ENCODE measurements around the gene TIRAP.
A peak's percentile ranks its signal among the peaks of the same experiment; 100 is the strongest.
"Not testable (repeated sequence)": the region's sequence is repeated elsewhere in the genome, so short reads cannot be mapped to it uniquely, and the experiment has no call there.

The TIRAP gene

GRCh38 chr11:126284829-126285228 lies 1.9 kb downstream of the TIRAP start:
- peak; percentile 61 to 74 (median 63) for DNase-seq (ENCODE audit: low read depth in 2 of 3, low spot score in 2 of 3)

- DNase-seq (ENCODE audit: low read depth in 2 of 3, low spot score in 2 of 3) = no peak
These were observed 5.3 kb downstream of the TIRAP start for GRCh38 chr11:126288237-126288636.

- no peak for DNase-seq (ENCODE audit: low read depth in 2 of 3, low spot score in 2 of 3)
These were observed 8.0 kb downstream of the TIRAP start for GRCh38 chr11:126290887-126291286.

GRCh38 chr11:126293726-126294125 lies 10.8 kb downstream of the TIRAP start:
- DNase-seq (ENCODE audit: low read depth in 2 of 3, low spot score in 2 of 3) = no peak

- DNase-seq (ENCODE audit: low read depth in 2 of 3, low spot score in 2 of 3) = no peak
These were observed 14.1 kb downstream of the TIRAP start for GRCh38 chr11:126297004-126297403.

- DNase-seq (ENCODE audit: low read depth in 2 of 3, low spot score in 2 of 3) = peak; percentile 66 to 88 (median 84)
These were observed 20.9 kb downstream of the TIRAP start, which contains the start of gene DCPS for GRCh38 chr11:126303623-126304456. Gene DCPS, plus strand, starts transcription at chr11:126304060. Its CDS starts 21 bp downstream, at chr11:126304081.

- DNase-seq (ENCODE audit: low read depth in 2 of 3, low spot score in 2 of 3) = no peak
These were observed 21.7 kb downstream of the TIRAP start for GRCh38 chr11:126304457-126305075.

- no peak for DNase-seq (ENCODE audit: low read depth in 2 of 3, low spot score in 2 of 3)
These were observed 22.8 kb downstream of the TIRAP start for GRCh38 chr11:126305699-126306098.

- no peak for DNase-seq (ENCODE audit: low read depth in 2 of 3, low spot score in 2 of 3)
These were observed 24.8 kb downstream of the TIRAP start for GRCh38 chr11:126307706-126308105.

GRCh38 chr11:126308271-126308671 lies 25.4 kb downstream of the TIRAP start:
- no peak for DNase-seq (ENCODE audit: low read depth in 2 of 3, low spot score in 2 of 3)

- DNase-seq (ENCODE audit: low read depth in 2 of 3, low spot score in 2 of 3) = not testable (repeated sequence)
These were observed 25.9 kb downstream of the TIRAP start for GRCh38 chr11:126308771-126309170.

GRCh38 chr11:126310200-126310991 lies 27.5 kb downstream of the TIRAP start:
- peak in 1 of 3 experiments; percentile 35 for DNase-seq (ENCODE audit: low read depth in 2 of 3, low spot score in 2 of 3)

GRCh38 chr11:126310992-126311310 lies 28.1 kb downstream of the TIRAP start:
- DNase-seq (ENCODE audit: low read depth in 2 of 3, low spot score in 2 of 3) = no peak

- no peak for DNase-seq (ENCODE audit: low read depth in 2 of 3, low spot score in 2 of 3)
These were observed 28.8 kb downstream of the TIRAP start for GRCh38 chr11:126311401-126312291.

- DNase-seq (ENCODE audit: low read depth in 2 of 3, low spot score in 2 of 3) = no peak
These were observed 30.1 kb downstream of the TIRAP start for GRCh38 chr11:126312961-126313360.

- DNase-seq (ENCODE audit: low read depth in 2 of 3, low spot score in 2 of 3) = no peak
These were observed 30.9 kb downstream of the TIRAP start for GRCh38 chr11:126313826-126314225.

- DNase-seq (ENCODE audit: low read depth in 2 of 3, low spot score in 2 of 3) = no peak
These were observed 34.5 kb downstream of the TIRAP start for GRCh38 chr11:126317432-126317755.

- DNase-seq (ENCODE audit: low read depth in 2 of 3, low spot score in 2 of 3) = no peak
These were observed 35.1 kb downstream of the TIRAP start for GRCh38 chr11:126317756-126318573.

- no peak for DNase-seq (ENCODE audit: low read depth in 2 of 3, low spot score in 2 of 3)
These were observed 35.9 kb downstream of the TIRAP start for GRCh38 chr11:126318574-126319373.
